PC-3 (cell line): ENCODE data around the gene CSNK1G1. TPM values are rescaled to one million over a fixed set of nuclear protein-coding genes. Genes with fewer than 3 reads are reported as not detected.

Source experiments
- ATAC-seq: fragments of 200-7000 bp; cut with Tn5 transposase; 2 replicates; pipeline ENCODE4 v1.9.1; 2020; ENCODE audit warnings: mild to moderate bottlenecking, moderate library complexity
- BruUV-seq: library from RNA; stranded (reverse); fragments of 400-500 nt; replicated peaks from 2 replicates; lab custom pipeline; 2021; lab: Mats Ljungman, UMichigan
- CTCF ChIA-PET: fragments of 300-600 bp; sonication (Branson Sonifier 250); formaldehyde crosslinking; loops from one replicate; lab custom pipeline; 2022; ENCODE audit warnings: antibody characterized with exemption; lab: Charles Lee
- POLR2A ChIA-PET: fragments of 300-600 bp; sonication (Branson Sonifier 250); formaldehyde crosslinking; loops from one replicate; lab custom pipeline; 2022; ENCODE audit warnings: antibody characterized with exemption; ENCODE audit not compliant: unreplicated experiment; lab: Charles Lee
- DNase-seq: peaks from one replicate; pipeline ENCODE4 v3.0.0-alpha.2; 2015
- H2AFZ ChIP-seq: fragments of 300-600 bp; sonication (generic); 2 replicates; pipeline ENCODE4 v1.6.0; 2016; ENCODE audit warnings: antibody characterized with exemption, low read length
- H3F3A ChIP-seq: fragments of 300-600 bp; sonication (generic); one replicate; pipeline ENCODE4 v1.6.0; 2017; ENCODE audit warnings: antibody characterized with exemption, low read length, control low read depth, mild to moderate bottlenecking; ENCODE audit not compliant: unreplicated experiment
- H3K27ac ChIP-seq: fragments of 300-600 bp; sonication (generic); 2 replicates; pipeline ENCODE4 v1.5.1; 2016; ENCODE audit warnings: mild to moderate bottlenecking, low read length
- H3K27me3 ChIP-seq: fragments of 300-600 bp; sonication (generic); 2 replicates; pipeline ENCODE4 v1.6.1; 2016; ENCODE audit warnings: low read length, mixed read lengths
- H3K36me3 ChIP-seq: fragments of 300-600 bp; sonication (generic); 2 replicates; pipeline ENCODE4 v1.6.1; 2016; ENCODE audit warnings: low read depth, mixed run types, low read length, mixed read lengths
- H3K4me1 ChIP-seq: fragments of 300-600 bp; sonication (generic); 2 replicates; pipeline ENCODE4 v1.5.1; 2016; ENCODE audit warnings: low read length; ENCODE audit not compliant: insufficient read depth
- H3K4me2 ChIP-seq: fragments of 300-600 bp; sonication (generic); 2 replicates; pipeline ENCODE4 v1.6.0; 2016; ENCODE audit warnings: low read length
- H3K4me3 ChIP-seq: fragments of 300-600 bp; sonication (generic); 2 replicates; pipeline ENCODE4 v1.5.1; 2016; ENCODE audit warnings: mild to moderate bottlenecking, low read length, mixed read lengths
- H3K79me2 ChIP-seq: fragments of 300-600 bp; sonication (generic); 2 replicates; pipeline ENCODE4 v1.6.1; 2017; ENCODE audit warnings: low read length, mixed read lengths
- H3K9ac ChIP-seq: fragments of 300-600 bp; sonication (generic); 2 replicates; pipeline ENCODE4 v1.6.0; 2016; ENCODE audit warnings: mild to moderate bottlenecking, low read length
- H3K9me2 ChIP-seq: fragments of 300-600 bp; sonication (generic); replicated peaks from 2 replicates; pipeline ENCODE4 v1.6.1; 2016; ENCODE audit warnings: mixed run types, low read length, mixed read lengths
- H3K9me3 ChIP-seq: fragments of 300-600 bp; sonication (generic); 2 replicates; pipeline ENCODE4 v1.6.1; 2016; ENCODE audit warnings: low read length, mixed read lengths
- H4K20me1 ChIP-seq: fragments of 300-600 bp; sonication (generic); 2 replicates; pipeline ENCODE4 v1.6.1; 2016; ENCODE audit warnings: low read length, mixed read lengths
- CTCF ChIP-seq: fragments of 300-600 bp; sonication (generic); conservative IDR thresholded peaks from 2 replicates; pipeline ENCODE4 v1.5.1; 2017; ENCODE audit warnings: antibody characterized with exemption, low read depth, mild to moderate bottlenecking, low read length
- EZH2 ChIP-seq: fragments of 300-600 bp; sonication (generic); IDR thresholded peaks from one replicate; pipeline ENCODE4 v1.6.1; 2017; ENCODE audit warnings: antibody characterized with exemption, mild to moderate bottlenecking, low read length; ENCODE audit not compliant: unreplicated experiment
- EZH2phosphoT487 ChIP-seq: fragments of 300-600 bp; sonication (generic); IDR thresholded peaks from 2 replicates; pipeline ENCODE4 v1.6.1; 2018; ENCODE audit warnings: mild to moderate bottlenecking, antibody characterized with exemption, low read length, borderline replicate concordance
- intact Hi-C: fragments of 100-400 bp; cut with micrococcal nuclease; formaldehyde crosslinking; loops from 2 replicates; pipeline ENCODE4 v1.9.0; 2023
- total RNA-seq: library from RNA; depleted of rRNA; stranded (reverse); fragments of >200 nt; gene quantifications from 2 replicates; pipeline ENCODE4 v1.2.3, GENCODE V29; 2014

CSNK1G1 gene
- total RNA-seq, 1 experiment from 2014 or later, result 9.8 TPM

- DNase-seq (no peak), ATAC-seq (no peak)
- Histone ChIP-seq H3K9me2 (no peaks in the 10 kb centered on the region), H3F3A (no peaks in the 10 kb centered on the region), H3K4me3 (no peak overlapping the region), H2AFZ (no peak overlapping the region), H3K79me2 (no peaks in the 10 kb centered on the region), H3K4me1 (no peaks in the 10 kb centered on the region), H3K9ac (no peak overlapping the region), H4K20me1 (no peaks in the 10 kb centered on the region), H3K27me3 (no peaks in the 10 kb centered on the region), H3K27ac (no peak overlapping the region), H3K4me2 (no peak overlapping the region), H3K36me3 (no peaks in the 10 kb centered on the region), H3K9me3 (no peaks in the 10 kb centered on the region)
- TF ChIP-seq CTCF (no peak), EZH2 (no peak), EZH2phosphoT487 (no peak)
- no TSS peak for BruUV-seq
- ChIA-PET CTCF (no interaction called here), POLR2A (no interaction called here)
- intact Hi-C loops, result no loop called here
Measured at GRCh38 chr15:64146041-64146440, 209.9 kb downstream of the CSNK1G1 start.

- H3K9me2 ChIP-seq, result no peaks in the 10 kb centered on the region
- no peaks in the 10 kb centered on the region for H4K20me1 ChIP-seq
- H2AFZ ChIP-seq, result no peak overlapping the region
- no peaks in the 10 kb centered on the region for H3K9me3 ChIP-seq
- no peaks in the 10 kb centered on the region for H3K4me1 ChIP-seq
- no peak overlapping the region for H3K4me2 ChIP-seq
- no peak for ATAC-seq
- H3K27ac ChIP-seq, result no peak overlapping the region
- no peaks in the 10 kb centered on the region for H3K36me3 ChIP-seq
- ChIA-PET CTCF (no interaction called here), POLR2A (no interaction called here)
- H3K4me3 ChIP-seq, result no peak overlapping the region
- intact Hi-C loops, result no loop called here
- H3F3A ChIP-seq, result no peaks in the 10 kb centered on the region
- no peak for DNase-seq
- no peaks in the 10 kb centered on the region for H3K27me3 ChIP-seq
- no peak overlapping the region for H3K9ac ChIP-seq
- no peaks in the 10 kb centered on the region for H3K79me2 ChIP-seq
- TF ChIP-seq CTCF, result no peak
- no peak for TF ChIP-seq EZH2
- no peak for TF ChIP-seq EZH2phosphoT487
- no TSS peak for BruUV-seq
Measured at GRCh38 chr15:64144565-64145281, 211.2 kb downstream of the CSNK1G1 start.

DNA sequence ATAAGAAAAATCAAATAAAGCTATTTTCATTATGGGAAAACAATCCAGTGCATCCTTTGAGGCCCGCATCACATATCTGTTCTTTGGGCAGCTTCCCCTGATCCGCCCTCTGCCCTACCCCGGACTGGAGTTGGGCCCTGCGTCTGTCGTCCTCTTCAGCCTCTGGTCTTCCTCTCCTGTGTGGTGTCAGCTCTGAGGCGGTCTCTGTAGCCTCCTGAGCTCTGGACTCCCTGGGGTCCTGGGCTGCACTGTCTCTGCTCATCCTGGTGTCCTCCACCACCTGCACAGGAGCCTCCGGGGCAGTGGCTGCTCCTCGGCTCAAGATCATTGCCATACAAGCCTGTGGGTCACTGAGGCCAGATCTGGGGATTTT lies 211.8 kb downstream of the CSNK1G1 start:
- no peaks in the 10 kb centered on the region for H3F3A ChIP-seq
- no peaks in the 10 kb centered on the region for H3K79me2 ChIP-seq
- no peak overlapping the region for H3K4me2 ChIP-seq
- ChIA-PET POLR2A (no interaction called here), CTCF (no interaction called here)
- intact Hi-C loops, result no loop called here
- no TSS peak for BruUV-seq
- H3K36me3 ChIP-seq, result no peaks in the 10 kb centered on the region
- no peak for DNase-seq
- no peak overlapping the region for H3K27ac ChIP-seq
- no peaks in the 10 kb centered on the region for H3K9me2 ChIP-seq
- no peak for ATAC-seq
- TF ChIP-seq EZH2 (no peak), CTCF (no peak), EZH2phosphoT487 (no peak)
- H3K4me3 ChIP-seq, result no peak overlapping the region
- no peaks in the 10 kb centered on the region for H3K27me3 ChIP-seq
- H4K20me1 ChIP-seq, result no peaks in the 10 kb centered on the region
- no peaks in the 10 kb centered on the region for H3K4me1 ChIP-seq
- no peak overlapping the region for H3K9ac ChIP-seq
- H3K9me3 ChIP-seq, result no peaks in the 10 kb centered on the region
- H2AFZ ChIP-seq, result no peak overlapping the region
